ENCODE measurements around the gene CFAP74. TPM values are rescaled to one million over a fixed set of nuclear protein-coding genes. Genes with fewer than 3 reads are reported as not detected.

The CFAP74 gene
- total RNA-seq, 1 donor from 2014 or later = not detected

GRCh38 chr1:1988061-1988945 is 15.3 kb downstream of the CFAP74 start:
- no peak overlapping the region for H3K4me3 ChIP-seq (ENCODE audit: low read depth, low read length)
- H3K27me3 ChIP-seq (ENCODE audit: control insufficient read depth, insufficient read depth, low read length) = peaks cover 23% of the 10 kb centered on the region
- no peak for DNase-seq (ENCODE audit: low read depth)
- no peaks in the 10 kb centered on the region for H3K36me3 ChIP-seq (ENCODE audit: control insufficient read depth, insufficient read depth, low read length)
- no peak for TF ChIP-seq CTCF (IDR thresholded peaks at IDR 0.05; ENCODE audit: insufficient read depth, low read length, poor library complexity, severe bottlenecking)

GRCh38 chr1:1987142-1987510 is 16.5 kb downstream of the CFAP74 start:
- Histone ChIP-seq H3K36me3 (ENCODE audit: control insufficient read depth, insufficient read depth, low read length) (no peaks in the 10 kb centered on the region), H3K27me3 (ENCODE audit: control insufficient read depth, insufficient read depth, low read length) (peaks cover 23% of the 10 kb centered on the region), H3K4me3 (ENCODE audit: low read depth, low read length) (no peak overlapping the region)
- DNase-seq (ENCODE audit: low read depth) = no peak
- no peak for TF ChIP-seq CTCF (IDR thresholded peaks at IDR 0.05; ENCODE audit: insufficient read depth, low read length, poor library complexity, severe bottlenecking)

DNA sequence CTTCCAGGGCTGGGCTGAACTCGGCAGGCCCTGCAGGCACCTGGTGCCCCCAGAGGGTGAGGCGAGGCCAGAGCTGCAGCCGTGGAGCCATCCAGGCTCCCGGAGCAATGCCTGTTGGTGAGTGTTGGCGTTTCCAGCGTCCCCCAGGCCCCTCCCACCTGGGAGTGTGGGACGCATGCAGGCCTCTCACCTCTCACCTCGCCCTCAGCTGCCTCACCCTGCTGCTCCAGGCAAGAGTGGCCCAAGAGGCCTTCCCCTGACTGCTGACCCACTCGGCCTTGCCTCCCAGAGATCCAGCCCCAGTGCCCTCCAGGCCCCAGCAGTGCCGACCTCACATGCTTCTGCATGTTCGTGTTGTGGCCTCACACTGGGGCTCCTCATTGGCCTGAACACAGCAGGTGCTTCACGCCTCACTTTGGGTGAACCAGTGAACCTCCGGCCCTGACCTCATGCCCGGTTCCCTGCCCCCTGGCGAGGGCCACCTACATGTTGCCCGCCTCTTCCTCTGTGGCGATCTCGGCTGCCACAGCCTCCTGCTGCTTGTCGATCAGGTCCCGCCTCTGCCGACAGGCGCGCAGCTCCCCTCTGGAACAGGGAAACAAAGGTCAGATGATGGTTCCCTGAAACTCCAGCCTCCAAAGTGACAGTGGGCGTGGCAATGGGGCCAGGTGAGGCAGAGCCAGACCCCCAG is 17.0 kb downstream of the CFAP74 start:
- Histone ChIP-seq H3K4me3 (ENCODE audit: low read depth, low read length) (no peak overlapping the region), H3K27me3 (ENCODE audit: control insufficient read depth, insufficient read depth, low read length) (peaks cover 23% of the 10 kb centered on the region), H3K36me3 (ENCODE audit: control insufficient read depth, insufficient read depth, low read length) (no peaks in the 10 kb centered on the region)
- TF ChIP-seq CTCF (IDR thresholded peaks at IDR 0.05; ENCODE audit: insufficient read depth, low read length, poor library complexity, severe bottlenecking) = no peak
- no peak for DNase-seq (ENCODE audit: low read depth)

DNA sequence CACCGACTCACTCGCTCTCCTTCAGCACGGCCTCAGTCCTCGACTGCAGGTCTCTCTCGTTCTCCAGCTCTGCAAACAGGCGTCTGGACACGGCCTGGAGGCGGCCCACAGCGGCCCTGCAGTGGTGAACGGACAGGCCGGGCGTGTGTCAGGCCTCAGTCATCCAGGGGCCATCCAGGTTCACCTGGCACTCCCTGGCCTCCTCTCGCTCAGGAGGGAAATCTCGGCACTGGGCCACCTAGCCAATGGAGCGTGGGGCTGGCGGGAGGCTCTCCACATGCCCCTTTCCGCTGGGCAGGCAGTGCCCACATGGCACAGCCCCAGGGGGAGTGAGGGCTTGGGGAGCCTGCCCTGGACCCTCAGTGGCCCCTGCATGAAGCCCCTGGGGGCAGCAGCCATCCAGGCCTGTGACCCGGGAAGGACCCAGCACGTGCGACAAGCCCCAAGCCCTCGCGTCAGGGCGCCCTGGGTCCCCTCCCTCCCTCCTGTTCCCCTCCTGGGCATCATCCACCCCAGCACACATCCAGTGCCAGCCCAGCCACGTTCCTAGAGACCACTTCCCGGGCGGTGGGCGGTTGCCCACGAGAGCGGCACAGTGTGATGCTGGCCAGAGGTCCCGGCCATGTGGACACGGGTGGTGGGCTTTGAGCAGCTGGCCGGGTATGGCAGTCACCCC is 18.1 kb downstream of the CFAP74 start:
- TF ChIP-seq CTCF (IDR thresholded peaks at IDR 0.05; ENCODE audit: insufficient read depth, low read length, poor library complexity, severe bottlenecking) = no peak
- no peak for DNase-seq (ENCODE audit: low read depth)
- Histone ChIP-seq H3K27me3 (ENCODE audit: control insufficient read depth, insufficient read depth, low read length) (peaks cover 23% of the 10 kb centered on the region), H3K36me3 (ENCODE audit: control insufficient read depth, insufficient read depth, low read length) (no peaks in the 10 kb centered on the region), H3K4me3 (ENCODE audit: low read depth, low read length) (no peak overlapping the region)

DNA sequence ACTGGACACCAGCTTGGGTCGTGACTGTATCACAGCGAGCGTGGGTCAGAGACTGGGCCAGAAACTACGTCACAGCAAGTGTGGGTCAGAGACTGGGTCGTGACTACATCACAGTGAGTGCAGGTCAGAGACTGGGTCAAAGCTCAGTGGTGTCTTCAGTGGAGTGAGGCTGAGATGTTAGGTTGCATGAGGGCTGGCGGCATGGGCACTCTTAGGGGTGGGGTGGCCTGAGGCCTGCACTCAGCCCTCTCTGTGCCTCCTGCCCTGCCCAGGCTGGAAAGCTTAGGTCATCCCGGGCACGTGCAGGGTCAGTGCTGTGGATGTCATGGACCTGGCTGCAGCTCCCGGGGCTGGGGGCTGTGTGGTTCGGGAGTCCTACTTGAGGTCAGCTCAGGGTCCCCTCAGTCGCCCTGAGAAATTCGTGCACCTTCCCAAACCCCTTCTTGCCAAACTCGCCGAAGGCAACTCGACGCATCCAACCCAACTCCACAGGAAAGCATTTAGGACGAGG is 19.0 kb downstream of the CFAP74 start:
- no peak for DNase-seq (ENCODE audit: low read depth)
- H3K27me3 ChIP-seq (ENCODE audit: control insufficient read depth, insufficient read depth, low read length) = peaks cover 21% of the 10 kb centered on the region
- no peak for TF ChIP-seq CTCF (IDR thresholded peaks at IDR 0.05; ENCODE audit: insufficient read depth, low read length, poor library complexity, severe bottlenecking)
- H3K4me3 ChIP-seq (ENCODE audit: low read depth, low read length) = no peak overlapping the region
- H3K36me3 ChIP-seq (ENCODE audit: control insufficient read depth, insufficient read depth, low read length) = no peaks in the 10 kb centered on the region

Measured in kidney epithelial cell (primary cell).